ENCODE results near the gene TM6SF1. TPM values are rescaled to one million over a fixed set of nuclear protein-coding genes. Genes with fewer than 3 reads are reported as not detected.

Gene TM6SF1
- total and polyA plus RNA-seq, 9 of the 15 experiments (the other 6 are each of a cell fraction or from before 2014, with no cell fraction given), result 1.0 to 5.6 (median 3.5) TPM

GRCh38 chr15:83109532-83109931 is 2.1 kb downstream of the TM6SF1 start:
- CTCF ChIA-PET (ENCODE audit: low intra/inter-chr PET ratio), result no interaction called here
- Histone ChIP-seq H3K9me1 (ENCODE audit: control insufficient read depth, insufficient read depth, low read length) (no peaks in the 10 kb centered on the region), H4K20me1 (replicated peaks; ENCODE audit: control insufficient read depth, insufficient read depth, low read length) (no peaks in the 10 kb centered on the region), H3K27me3 (ENCODE audit: control insufficient read depth in 2 of 2, insufficient read depth in 2 of 2, low read length in 2 of 2) (no peaks in the 10 kb centered on the region; a peak in 1 of 5 replicates), H3K9ac (ENCODE audit: insufficient read depth in 1 of 2, low read depth in 2 of 2, low read length in 2 of 2) (no peak overlapping the region), H2AFZ (ENCODE audit: low read depth, low read length) (no peak overlapping the region), H3K4me3 (no peak overlapping the region), H3K27ac (ENCODE audit: extremely low read depth, low read depth, low read length) (no peak overlapping the region), H3K9me3 (replicated peaks; ENCODE audit: control insufficient read depth, insufficient read depth, low read depth, low read length) (no peaks in the 10 kb centered on the region), H3K36me3 (ENCODE audit: control insufficient read depth, insufficient read depth, low read length) (no peaks in the 10 kb centered on the region), H3K4me2 (ENCODE audit: insufficient read depth, low read length) (0 out of 2 replicates have a peak overlapping the region, but pooled peaks have one; percentile 64), H3K4me1 (replicated peaks in 1 of 2; ENCODE audit: control insufficient read depth in 2 of 2, insufficient read depth in 2 of 2, low read length in 2 of 2) (peaks cover 18 to 24% of the 10 kb centered on the region in 2 experiments; a peak in 4 of 5 replicates), H3K79me2 (ENCODE audit: control insufficient read depth, insufficient read depth, low read length) (no peaks in the 10 kb centered on the region)
- WGBS (ENCODE audit: insufficient coverage, low coverage, missing lambda C conversion rate), result 71% methylated on average over 12 of the region's 12 CpGs
- POLR2A ChIA-PET, result interaction anchor here (0.7 to 1.4 kb wide), 2 partner anchors 24 to 42 kb away, joined by 3 to 6 read pairs; partner anchors contain the start of gene BTBD1
- in situ Hi-C loops (cut with MboI) (no loop called here), intact Hi-C loops (cut with micrococcal nuclease) (loop anchor here (2.0 to 5.0 kb wide), 4 partner anchors 17 to 98 kb away; partner anchors contain the start of genes BTBD1, C15orf40 and HDGFL3)
- DNase-seq (ENCODE audit: extremely low read depth in 1 of 4, low spot score in 3 of 4) (no peak), FAIRE-seq (no peak), ATAC-seq (no peak)
- TF ChIP-seq RBFOX2 (IDR thresholded peaks at IDR 0.05; ENCODE audit: low read depth, low read length), result peak; percentile 57
- TF ChIP-seq DPF2 (IDR thresholded peaks at IDR 0.05), result no peak
- BruUV-seq (replicated peaks), result no TSS peak

GRCh38 chr15:83110381-83110780 is 2.9 kb downstream of the TM6SF1 start:
- TF ChIP-seq MED1 (CRISPR knock-in tag; IDR thresholded peaks at IDR 0.05; ENCODE audit: borderline replicate concordance) (no peak), STAT5A (IDR thresholded peaks at IDR 0.05; ENCODE audit: borderline replicate concordance, low read length) (no peak), ZNF518B (CRISPR knock-in tag; IDR thresholded peaks at IDR 0.05) (no peak), MEF2D (tag; conservative IDR thresholded peaks at IDR 0.05; ENCODE audit: low read depth) (no peak), MCM7 (IDR thresholded peaks at IDR 0.05) (no peak), ZNF79 (CRISPR knock-in tag; IDR thresholded peaks at IDR 0.05; ENCODE audit: low read depth) (no peak), GATA2 (CRISPR knock-in tag; IDR thresholded peaks at IDR 0.05) (no peak), PYGO2 (tag; IDR thresholded peaks at IDR 0.05) (no peak), HDAC6 (IDR thresholded peaks at IDR 0.05; ENCODE audit: low read depth, low read length) (no peak), EP300 (IDR thresholded peaks at IDR 0.05; ENCODE audit: low read length) (no peak), ETV1 (tag; conservative IDR thresholded peaks at IDR 0.05; ENCODE audit: low read depth) (no peak), RBM34 (IDR thresholded peaks at IDR 0.05; ENCODE audit: borderline replicate concordance, insufficient read depth, low read length) (no peak), EZH2 (IDR thresholded peaks at IDR 0.05; ENCODE audit: borderline replicate concordance, low read depth, low read length) (no peak)
- in situ Hi-C loops (cut with MboI), result no loop called here
- no peak overlapping the region for H2AFZ ChIP-seq (ENCODE audit: low read depth, low read length)
- DNase-seq (ENCODE audit: extremely low read depth in 1 of 4, low spot score in 3 of 4), result no peak
- ChIA-PET POLR2A (interaction anchor here (0.7 kb wide), 1 partner anchor 24 kb away, joined by 3 read pairs; no protein-coding TSS in a partner anchor), CTCF (ENCODE audit: low intra/inter-chr PET ratio) (no interaction called here)
- FAIRE-seq, result no peak
- no peaks in the 10 kb centered on the region; a peak in 1 of 5 replicates for H3K27me3 ChIP-seq (ENCODE audit: control insufficient read depth in 2 of 2, insufficient read depth in 2 of 2, low read length in 2 of 2)
- intact Hi-C loops (cut with micrococcal nuclease), result no loop called here
- H3K4me3 ChIP-seq, result no peak overlapping the region
- H4K20me1 ChIP-seq (replicated peaks; ENCODE audit: control insufficient read depth, insufficient read depth, low read length), result no peaks in the 10 kb centered on the region
- H3K27ac ChIP-seq (ENCODE audit: extremely low read depth, low read depth, low read length), result no peak overlapping the region
- no peaks in the 10 kb centered on the region for H3K9me3 ChIP-seq (replicated peaks; ENCODE audit: control insufficient read depth, insufficient read depth, low read depth, low read length)
- no peaks in the 10 kb centered on the region for H3K79me2 ChIP-seq (ENCODE audit: control insufficient read depth, insufficient read depth, low read length)
- no peak overlapping the region for H3K4me2 ChIP-seq (ENCODE audit: insufficient read depth, low read length)
- H3K4me1 ChIP-seq (replicated peaks in 1 of 2; ENCODE audit: control insufficient read depth in 2 of 2, insufficient read depth in 2 of 2, low read length in 2 of 2), result peaks cover 18 to 24% of the 10 kb centered on the region in 2 experiments; a peak in 4 of 5 replicates
- WGBS (ENCODE audit: insufficient coverage, low coverage, missing lambda C conversion rate), result 55% methylated on average over 3 of the region's 3 CpGs
- no TSS peak for BruUV-seq (replicated peaks)
- H3K9me1 ChIP-seq (ENCODE audit: control insufficient read depth, insufficient read depth, low read length), result no peaks in the 10 kb centered on the region
- ATAC-seq, result no peak
- no peaks in the 10 kb centered on the region for H3K36me3 ChIP-seq (ENCODE audit: control insufficient read depth, insufficient read depth, low read length)
- no peak overlapping the region for H3K9ac ChIP-seq (ENCODE audit: insufficient read depth in 1 of 2, low read depth in 2 of 2, low read length in 2 of 2)

Data from K562 (cell line).